ENCODE data around the gene CRYZL1.

CRYZL1 gene

DNA sequence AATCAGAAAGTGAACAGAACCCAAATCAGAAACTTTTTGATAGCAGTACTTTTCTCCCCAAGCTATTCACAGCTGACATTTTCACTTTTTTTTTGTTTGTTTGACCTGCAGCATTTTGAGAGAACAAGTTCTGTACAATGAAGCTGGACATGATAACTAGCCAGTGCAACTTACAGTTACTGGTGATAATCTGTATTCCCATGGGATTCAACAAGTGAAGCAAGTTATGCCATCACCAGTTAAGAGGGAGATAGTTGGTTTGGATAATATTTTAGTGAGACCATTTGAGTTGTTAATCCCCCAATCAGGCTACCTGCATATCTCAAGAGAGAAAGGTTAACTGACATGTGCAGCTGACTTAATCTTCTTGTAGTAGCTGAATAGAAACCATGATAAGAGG is 80.6 kb downstream of the CRYZL1 start:
- DNase-seq (ENCODE audit: low read depth): no peak

DNA sequence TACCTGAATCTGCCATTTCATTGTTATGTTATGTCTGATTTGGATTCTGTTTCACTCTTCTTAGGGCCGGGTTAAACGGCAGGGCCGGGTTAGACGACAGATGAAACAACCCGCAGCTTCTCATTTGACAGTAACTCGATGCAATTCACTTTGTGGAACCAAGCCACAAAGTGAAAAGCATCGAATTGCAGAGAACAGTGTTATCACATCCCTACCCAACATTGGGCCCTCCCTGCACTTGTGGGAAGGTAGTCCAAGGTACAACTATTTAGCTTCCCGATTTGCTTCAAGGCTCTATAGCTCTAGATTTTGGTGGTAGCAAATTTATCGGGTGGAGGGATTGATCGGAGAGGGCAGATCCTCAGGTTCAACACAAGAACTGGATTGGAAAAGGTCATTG is 81.7 kb downstream of the CRYZL1 start:
- DNase-seq (ENCODE audit: low read depth): no peak

DNA sequence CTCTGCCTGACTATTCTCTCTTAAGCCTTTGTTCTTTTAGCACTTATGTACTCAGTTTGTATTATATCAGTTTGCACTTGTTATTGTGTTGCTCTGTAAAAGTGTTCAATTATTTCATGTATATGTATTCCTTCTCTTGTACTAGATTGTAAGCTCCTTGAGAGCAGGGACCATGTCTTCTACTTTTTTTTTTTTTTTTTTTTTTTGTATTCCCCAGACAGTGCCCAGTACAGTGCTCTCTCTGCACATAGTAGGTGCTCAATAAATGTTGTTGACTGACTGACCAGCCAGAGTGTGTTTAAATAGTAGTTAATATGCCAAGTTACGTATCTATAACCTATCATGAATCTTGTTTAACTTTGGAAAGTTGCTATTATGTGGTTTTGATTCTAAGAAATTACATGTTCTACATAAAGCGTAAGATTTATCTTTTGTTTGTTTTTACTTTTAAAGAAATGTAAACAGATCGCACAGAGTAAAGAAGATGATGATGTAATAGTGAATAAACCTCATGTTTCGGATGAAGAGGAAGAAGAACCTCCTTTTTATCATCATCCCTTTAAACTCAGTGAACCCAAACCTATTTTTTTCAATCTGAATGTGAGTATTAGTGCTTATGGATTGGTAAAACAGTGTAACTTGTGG is 82.6 kb downstream of the CRYZL1 start:
- DNase-seq (ENCODE audit: low read depth): no peak

DNA sequence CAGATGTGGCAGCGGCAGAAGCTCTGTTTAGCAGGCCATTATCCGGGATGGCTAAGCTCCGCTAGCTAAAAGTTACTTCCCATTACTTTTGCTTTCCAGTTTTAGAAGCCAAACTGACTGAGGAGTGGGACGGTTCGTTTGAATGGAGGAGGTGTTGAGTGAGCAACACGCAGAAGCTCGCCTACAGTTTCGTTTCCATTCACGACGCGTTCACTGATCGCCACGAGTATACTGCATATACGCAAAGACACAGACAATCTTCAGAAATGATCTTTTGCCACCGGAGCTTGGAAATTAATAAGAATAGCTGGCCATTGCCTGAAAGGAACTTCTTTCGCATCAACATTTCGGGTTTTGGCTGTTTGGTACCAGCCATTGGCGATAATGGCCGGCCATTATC is 84.1 kb downstream of the CRYZL1 start:
- DNase-seq (ENCODE audit: low read depth): no peak

DNA sequence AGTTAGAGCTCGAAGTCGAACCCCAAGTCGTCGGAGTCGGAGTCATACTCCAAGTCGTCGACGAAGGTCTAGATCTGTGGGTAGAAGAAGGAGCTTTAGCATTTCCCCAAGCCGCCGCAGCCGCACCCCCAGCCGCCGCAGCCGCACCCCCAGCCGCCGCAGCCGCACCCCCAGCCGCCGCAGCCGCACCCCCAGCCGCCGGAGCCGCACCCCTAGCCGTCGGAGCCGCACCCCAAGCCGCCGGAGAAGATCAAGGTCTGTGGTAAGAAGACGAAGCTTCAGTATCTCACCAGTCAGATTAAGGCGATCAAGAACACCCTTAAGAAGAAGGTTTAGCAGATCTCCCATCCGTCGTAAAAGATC is 86.6 kb downstream of the CRYZL1 start:
- no peak for DNase-seq (ENCODE audit: low read depth)

DNA sequence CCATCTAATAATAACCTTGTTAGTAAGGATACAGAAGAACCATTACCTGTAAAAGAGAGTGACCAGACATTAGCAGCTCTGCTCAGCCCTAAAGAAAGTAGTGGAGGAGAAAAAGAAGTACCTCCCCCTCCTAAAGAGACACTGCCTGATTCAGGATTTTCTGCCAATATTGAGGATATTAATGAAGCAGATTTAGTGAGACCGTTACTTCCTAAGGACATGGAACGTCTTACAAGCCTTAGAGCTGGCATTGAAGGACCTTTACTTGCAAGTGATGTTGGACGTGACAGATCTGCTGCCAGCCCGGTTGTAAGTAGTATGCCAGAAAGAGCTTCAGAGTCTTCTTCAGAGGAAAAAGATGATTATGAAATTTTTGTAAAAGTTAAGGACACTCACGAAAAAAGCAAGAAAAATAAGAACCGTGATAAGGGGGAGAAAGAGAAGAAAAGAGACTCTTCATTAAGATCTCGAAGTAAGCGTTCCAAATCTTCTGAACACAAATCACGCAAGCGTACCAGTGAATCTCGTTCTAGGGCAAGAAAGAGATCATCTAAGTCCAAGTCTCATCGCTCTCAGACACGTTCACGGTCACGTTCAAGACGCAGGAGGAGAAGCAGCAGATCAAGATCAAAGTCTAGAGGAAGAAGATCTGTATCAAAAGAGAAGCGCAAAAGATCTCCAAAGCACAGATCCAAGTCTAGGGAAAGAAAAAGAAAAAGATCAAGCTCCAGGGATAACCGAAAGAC is 87.1 kb downstream of the CRYZL1 start:
- no peak for DNase-seq (ENCODE audit: low read depth)

DNA sequence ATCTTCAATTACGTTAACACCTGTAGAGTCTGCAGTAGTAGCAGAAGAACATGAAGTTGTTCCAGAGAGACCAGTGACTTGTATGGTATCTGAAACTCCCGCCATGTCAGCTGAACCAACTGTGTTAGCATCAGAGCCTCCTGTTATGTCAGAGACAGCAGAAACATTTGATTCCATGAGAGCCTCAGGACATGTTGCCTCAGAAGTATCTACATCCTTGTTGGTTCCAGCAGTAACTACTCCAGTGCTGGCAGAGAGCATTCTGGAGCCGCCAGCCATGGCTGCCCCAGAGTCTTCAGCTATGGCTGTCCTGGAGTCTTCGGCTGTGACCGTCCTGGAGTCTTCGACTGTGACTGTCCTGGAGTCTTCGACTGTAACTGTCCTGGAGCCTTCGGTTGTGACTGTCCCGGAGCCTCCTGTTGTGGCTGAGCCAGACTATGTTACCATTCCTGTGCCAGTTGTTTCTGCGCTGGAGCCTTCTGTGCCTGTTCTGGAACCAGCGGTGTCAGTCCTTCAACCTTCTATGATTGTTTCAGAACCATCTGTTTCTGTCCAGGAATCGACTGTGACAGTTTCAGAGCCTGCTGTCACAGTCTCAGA is 88.4 kb downstream of the CRYZL1 start:
- DNase-seq (ENCODE audit: low read depth): no peak

DNA sequence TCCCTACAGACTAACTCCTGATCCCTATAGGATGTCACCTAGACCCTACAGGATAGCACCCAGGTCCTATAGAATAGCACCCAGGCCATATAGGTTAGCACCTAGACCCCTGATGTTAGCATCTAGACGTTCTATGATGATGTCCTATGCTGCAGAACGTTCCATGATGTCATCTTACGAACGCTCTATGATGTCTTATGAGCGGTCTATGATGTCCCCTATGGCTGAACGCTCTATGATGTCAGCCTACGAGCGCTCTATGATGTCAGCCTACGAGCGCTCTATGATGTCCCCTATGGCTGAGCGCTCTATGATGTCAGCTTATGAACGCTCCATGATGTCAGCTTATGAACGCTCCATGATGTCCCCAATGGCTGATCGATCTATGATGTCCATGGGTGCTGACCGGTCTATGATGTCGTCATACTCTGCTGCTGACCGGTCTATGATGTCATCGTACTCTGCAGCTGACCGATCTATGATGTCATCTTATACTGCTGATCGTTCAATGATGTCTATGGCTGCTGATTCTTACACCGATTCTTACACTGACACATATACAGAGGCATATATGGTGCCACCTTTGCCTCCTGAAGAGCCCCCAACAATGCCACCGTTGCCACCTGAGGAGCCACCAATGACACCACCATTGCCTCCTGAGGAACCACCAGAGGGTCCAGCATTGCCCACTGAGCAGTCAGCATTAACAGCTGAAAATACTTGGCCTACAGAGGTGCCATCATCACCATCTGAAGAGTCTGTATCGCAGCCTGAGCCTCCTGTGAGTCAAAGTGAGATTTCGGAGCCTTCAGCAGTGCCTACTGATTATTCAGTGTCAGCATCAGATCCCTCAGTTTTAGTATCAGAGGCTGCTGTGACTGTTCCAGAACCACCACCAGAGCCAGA is 89.2 kb downstream of the CRYZL1 start:
- no peak for DNase-seq (ENCODE audit: low read depth)

DNA sequence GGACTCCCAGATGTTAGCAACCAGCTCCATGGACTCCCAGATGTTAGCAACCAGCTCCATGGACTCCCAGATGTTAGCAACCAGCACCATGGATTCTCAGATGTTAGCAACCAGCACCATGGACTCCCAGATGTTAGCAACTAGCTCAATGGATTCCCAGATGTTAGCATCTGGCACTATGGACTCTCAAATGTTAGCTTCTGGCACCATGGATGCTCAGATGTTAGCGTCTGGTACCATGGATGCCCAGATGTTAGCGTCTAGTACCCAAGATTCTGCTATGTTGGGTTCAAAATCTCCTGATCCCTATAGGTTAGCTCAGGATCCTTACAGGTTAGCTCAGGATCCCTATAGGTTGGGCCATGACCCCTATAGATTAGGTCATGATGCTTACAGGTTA is 89.9 kb downstream of the CRYZL1 start:
- no peak for DNase-seq (ENCODE audit: low read depth)

DNA sequence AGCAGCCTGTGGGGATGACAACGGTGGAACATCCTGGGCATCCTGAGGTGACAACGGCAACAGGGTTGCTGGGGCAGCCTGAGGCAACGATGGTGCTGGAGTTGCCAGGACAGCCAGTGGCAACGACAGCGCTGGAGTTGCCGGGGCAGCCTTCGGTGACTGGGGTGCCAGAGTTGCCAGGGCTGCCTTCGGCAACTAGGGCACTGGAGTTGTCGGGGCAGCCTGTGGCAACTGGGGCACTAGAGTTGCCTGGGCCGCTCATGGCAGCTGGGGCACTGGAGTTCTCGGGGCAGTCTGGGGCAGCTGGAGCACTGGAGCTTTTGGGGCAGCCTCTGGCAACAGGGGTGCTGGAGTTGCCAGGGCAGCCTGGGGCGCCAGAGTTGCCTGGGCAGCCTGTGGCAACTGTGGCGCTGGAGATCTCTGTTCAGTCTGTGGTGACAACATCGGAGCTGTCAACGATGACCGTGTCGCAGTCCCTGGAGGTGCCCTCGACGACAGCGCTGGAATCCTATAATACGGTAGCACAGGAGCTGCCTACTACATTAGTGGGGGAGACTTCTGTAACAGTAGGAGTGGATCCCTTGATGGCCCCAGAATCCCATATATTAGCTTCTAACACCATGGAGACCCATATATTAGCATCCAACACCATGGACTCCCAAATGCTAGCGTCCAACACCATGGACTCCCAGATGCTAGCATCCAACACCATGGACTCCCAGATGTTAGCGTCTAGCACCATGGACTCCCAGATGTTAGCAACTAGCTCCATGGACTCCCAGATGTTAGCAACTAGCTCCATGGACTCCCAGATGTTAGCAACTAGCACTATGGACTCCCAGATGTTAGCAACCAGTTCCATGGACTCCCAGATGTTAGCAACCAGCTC is 90.5 kb downstream of the CRYZL1 start:
- no peak for DNase-seq (ENCODE audit: low read depth)

DNA sequence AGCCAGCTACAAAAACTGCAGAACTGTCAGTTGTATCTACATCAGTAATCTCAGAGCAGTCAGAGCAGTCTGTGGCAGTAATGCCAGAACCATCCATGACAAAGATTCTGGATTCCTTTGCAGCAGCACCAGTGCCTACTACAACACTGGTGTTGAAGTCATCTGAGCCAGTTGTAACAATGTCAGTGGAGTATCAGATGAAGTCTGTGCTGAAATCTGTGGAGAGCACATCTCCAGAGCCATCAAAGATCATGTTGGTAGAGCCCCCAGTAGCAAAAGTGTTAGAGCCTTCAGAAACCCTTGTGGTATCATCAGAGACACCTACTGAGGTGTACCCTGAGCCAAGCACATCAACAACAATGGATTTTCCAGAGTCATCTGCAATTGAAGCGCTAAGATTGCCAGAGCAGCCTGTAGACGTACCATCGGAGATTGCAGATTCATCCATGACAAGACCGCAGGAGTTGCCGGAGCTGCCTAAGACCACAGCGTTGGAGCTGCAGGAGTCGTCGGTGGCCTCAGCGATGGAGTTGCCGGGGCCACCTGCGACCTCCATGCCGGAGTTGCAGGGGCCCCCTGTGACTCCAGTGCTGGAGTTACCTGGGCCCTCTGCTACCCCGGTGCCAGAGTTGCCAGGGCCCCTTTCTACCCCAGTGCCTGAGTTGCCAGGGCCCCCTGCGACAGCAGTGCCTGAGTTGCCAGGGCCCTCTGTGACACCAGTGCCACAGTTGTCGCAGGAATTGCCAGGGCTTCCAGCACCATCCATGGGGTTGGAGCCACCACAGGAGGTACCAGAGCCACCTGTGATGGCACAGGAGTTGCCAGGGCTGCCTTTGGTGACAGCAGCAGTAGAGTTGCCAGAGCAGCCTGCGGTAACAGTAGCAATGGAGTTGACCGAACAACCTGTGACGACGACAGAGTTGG is 91.4 kb downstream of the CRYZL1 start:
- no peak for DNase-seq (ENCODE audit: low read depth)

DNA sequence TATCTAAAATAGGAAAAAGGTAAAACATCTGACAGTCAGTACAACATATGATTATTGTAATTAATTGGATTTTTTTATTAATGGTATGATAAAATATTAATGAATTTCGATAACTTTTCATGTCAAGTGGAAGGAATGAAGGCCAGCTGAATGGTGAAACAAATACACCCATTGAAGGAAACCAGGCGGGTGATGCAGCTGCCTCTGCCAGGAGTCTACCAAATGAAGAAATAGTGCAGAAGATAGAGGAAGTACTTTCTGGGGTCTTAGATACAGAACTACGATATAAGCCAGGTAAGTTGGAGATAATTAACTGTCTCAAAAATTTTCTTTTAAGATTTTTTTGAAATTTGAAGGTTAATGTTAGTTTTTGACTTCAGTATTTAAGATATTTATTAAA is 95.5 kb downstream of the CRYZL1 start:
- no peak for DNase-seq (ENCODE audit: low read depth)

DNA sequence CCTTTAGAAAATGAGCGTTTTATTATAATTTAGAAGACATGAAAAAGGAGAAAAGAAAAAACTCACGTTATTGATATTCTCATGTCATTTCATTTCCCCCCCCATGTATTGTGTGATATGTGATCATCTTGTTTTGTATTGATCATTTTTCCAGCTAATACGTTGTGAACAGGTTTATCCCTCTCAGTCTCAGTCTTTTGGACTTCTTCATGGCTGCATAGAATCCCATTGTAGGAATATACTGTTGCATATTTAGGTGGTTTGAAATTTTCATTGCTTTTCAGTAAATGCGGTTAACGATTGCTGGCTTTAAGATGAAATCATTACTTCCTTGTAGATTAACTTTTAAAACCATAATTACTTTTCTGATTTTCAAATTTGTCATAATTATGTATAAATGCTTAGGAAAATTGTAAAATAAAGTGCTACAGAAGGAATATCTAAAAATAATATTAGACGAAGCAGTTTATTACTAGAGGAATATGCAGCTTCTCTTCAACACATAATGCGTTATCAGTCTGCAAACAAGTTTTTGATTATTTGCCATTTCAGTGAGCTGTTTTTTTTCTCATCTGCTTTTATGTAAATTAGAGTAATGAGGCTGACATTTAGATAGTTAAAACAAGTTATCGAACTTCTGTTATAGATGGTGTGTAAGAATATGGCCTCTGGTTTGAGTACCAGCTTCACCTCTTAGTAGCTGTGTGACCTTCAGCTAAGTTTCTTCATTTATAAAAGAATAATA is 96.9 kb downstream of the CRYZL1 start:
- no peak for DNase-seq (ENCODE audit: low read depth)

DNA sequence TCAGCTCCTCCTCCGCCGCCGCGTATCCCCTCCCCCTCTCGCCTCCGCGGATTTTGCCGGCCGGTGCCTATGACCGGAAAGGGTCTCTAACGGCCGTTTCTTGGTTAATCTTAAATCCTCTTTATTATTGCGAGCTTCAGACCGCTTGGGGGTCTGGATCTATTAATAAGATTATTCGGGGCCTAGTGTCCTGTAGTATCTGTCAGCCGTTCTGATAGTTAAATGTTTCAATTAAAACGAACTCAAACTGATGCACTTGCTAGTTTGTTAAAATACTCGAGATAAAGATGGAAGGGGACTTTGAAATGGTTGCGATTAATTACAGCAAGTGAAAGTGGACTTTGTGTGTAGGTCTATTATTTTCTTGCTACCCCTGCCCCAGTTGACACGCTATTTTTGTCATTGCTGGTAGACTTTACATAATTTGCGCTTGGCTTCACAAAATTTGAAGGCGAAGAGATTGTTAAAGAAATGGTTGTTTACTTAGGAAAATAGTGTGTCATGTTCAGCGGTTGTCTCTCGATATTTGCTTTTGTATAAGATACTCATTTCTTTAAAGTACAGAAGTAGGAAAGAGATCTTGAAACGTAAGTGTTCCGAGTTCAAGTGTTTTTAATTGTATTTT is 97.9 kb downstream of the CRYZL1 start:
- peak; percentile 38 for DNase-seq (ENCODE audit: low read depth)

DNA sequence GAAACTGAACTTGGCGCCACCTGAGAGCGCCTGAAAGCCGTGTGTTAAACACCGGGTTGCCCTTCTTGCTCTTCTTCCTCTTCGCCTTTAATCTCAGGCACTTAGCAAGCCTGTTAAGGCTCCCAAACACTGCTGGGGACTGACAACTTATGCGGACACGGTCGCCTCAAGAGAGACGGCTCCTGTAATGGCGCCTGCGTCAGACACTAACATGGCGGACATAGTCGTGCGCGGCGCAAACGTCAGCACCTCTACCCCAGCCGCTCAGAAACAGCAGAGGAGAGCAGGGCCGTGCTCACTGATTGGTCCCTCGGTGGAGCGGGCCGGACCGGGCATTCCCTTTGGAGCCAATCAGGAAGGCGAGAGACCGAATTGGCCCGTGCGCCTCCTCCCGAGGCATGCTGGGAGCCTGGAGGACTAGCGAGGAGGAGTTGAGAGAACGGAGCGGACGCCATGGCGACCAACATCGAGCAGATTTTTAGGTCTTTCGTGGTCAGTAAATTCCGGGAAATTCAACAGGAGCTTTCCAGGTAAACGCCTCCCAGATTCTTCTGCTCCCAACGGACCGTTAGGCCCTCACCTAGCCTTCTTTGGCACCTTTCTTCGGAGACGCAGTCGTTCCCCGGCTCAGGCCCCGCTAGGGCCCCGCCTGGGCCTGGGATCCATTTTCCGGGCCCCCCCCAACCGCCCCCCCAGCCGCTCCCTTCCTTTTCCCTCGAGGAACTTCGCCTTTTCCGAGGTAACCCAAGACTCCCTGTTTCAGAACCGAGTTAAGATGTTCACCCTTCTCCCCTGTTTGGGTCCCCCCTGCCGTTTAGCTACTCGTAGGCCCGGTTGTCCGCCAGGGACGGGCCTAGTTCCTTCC is 98.7 kb downstream of the CRYZL1 start, which contains the start of gene SON:
TSS of gene SON (plus strand) at position 399 of the 865 bp plus-strand sequence. CDS start at position 454, 55 bp downstream.
- DNase-seq (ENCODE audit: low read depth): peak; percentile 96

DNA sequence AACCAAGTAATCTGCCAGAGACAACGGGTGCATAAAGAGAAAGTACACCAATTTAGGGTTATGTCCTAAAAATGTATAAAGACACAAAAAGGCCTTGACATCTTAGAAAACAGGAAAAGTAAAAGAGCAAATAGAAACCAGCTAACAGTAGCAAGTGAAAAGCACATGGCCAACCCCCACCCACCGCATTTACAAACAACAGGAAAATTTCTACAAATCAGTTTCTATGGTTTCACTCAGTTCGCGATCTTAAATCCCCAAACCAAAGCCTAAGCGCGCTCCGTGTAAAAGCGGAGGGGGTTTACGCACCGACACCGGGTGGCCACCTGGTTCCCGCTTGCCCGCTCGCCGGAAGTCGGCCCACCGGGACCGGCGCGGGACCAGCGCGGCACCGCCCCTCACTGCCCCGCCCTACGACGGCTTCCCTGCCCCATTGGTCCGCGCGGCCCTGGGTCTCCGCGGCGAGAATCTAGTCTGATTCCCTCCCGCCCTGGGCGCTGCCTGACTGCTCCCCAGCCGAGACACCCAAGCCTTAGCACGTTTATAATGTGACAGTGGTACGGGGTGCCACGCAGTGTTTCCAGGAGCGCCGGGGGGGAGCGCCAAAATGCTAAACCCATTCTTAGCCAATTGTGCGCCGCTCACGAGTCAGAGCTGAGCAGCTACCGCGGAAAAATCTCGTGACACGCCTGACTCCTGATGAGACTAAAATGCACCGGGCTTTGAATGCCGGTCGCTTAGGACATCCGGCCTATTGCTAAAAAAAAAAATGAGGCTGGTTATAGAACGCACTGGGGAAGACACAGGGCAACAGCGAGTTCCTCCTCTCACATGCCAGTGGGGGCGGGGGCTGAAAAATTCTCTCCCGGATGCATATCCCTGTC is 99.5 kb downstream of the CRYZL1 start, which contains the start of gene GART:
TSS of gene GART (minus strand) at position 362 of the 884 bp plus-strand sequence. CDS start 2,802 bp downstream, outside the sequence.
- DNase-seq (ENCODE audit: low read depth): peak; percentile 42

Measured in HS-5 (cell line).